ENCODE results near the gene CASP6.
A peak's percentile ranks its signal among the peaks of the same experiment; 100 is the strongest.

Gene CASP6

GRCh38 chr4:109702950-109703663, at the start of gene CASP6:
Gene CASP6, minus strand, starts transcription at chr4:109703445. Its CDS starts 50 bp downstream, at chr4:109703395.
- DNase-seq (ENCODE audit: low read depth in 2 of 2), result peak; percentile 41 to 50

GRCh38 chr4:109752525-109752924, 49.3 kb upstream of the CASP6 start:
- DNase-seq (ENCODE audit: low read depth in 2 of 2), result no peak

GRCh38 chr4:109751852-109752251, 48.6 kb upstream of the CASP6 start:
- no peak for DNase-seq (ENCODE audit: low read depth in 2 of 2)

- DNase-seq (ENCODE audit: low read depth in 2 of 2), result no peak
Observed at GRCh38 chr4:109750652-109751244, 47.5 kb upstream of the CASP6 start.

- DNase-seq (ENCODE audit: low read depth in 2 of 2), result no peak
Observed at GRCh38 chr4:109749388-109750082, 46.3 kb upstream of the CASP6 start.

GRCh38 chr4:109748114-109748513, 44.9 kb upstream of the CASP6 start:
- no peak for DNase-seq (ENCODE audit: low read depth in 2 of 2)

GRCh38 chr4:109746728-109747127, 43.5 kb upstream of the CASP6 start:
- no peak for DNase-seq (ENCODE audit: low read depth in 2 of 2)

- no peak for DNase-seq (ENCODE audit: low read depth in 2 of 2)
Observed at GRCh38 chr4:109745830-109746229, 42.6 kb upstream of the CASP6 start.

- no peak for DNase-seq (ENCODE audit: low read depth in 2 of 2)
Observed at GRCh38 chr4:109739547-109739946, 36.3 kb upstream of the CASP6 start.

- DNase-seq (ENCODE audit: low read depth in 2 of 2), result no peak
Observed at GRCh38 chr4:109738104-109738872, 35.0 kb upstream of the CASP6 start.

GRCh38 chr4:109735566-109736365, 32.5 kb upstream of the CASP6 start:
- DNase-seq (ENCODE audit: low read depth in 2 of 2), result no peak

GRCh38 chr4:109733728-109734127, 30.5 kb upstream of the CASP6 start:
- no peak for DNase-seq (ENCODE audit: low read depth in 2 of 2)

- DNase-seq (ENCODE audit: low read depth in 2 of 2), result no peak
Observed at GRCh38 chr4:109730619-109731545, 27.6 kb upstream of the CASP6 start.

GRCh38 chr4:109729718-109730618, 26.7 kb upstream of the CASP6 start, which contains the start of gene PLA2G12A:
Gene PLA2G12A, minus strand, starts transcription at chr4:109730070. Its CDS starts 261 bp downstream, at chr4:109729809.
- DNase-seq (ENCODE audit: low read depth in 2 of 2), result peak; percentile 50 to 52

GRCh38 chr4:109729117-109729717, 26.0 kb upstream of the CASP6 start:
- DNase-seq (ENCODE audit: low read depth in 2 of 2), result peak; percentile 5 to 7

GRCh38 chr4:109728385-109728784, 25.1 kb upstream of the CASP6 start:
- DNase-seq (ENCODE audit: low read depth in 2 of 2), result no peak

- no peak for DNase-seq (ENCODE audit: low read depth in 2 of 2)
Observed at GRCh38 chr4:109723110-109723509, 19.9 kb upstream of the CASP6 start.

GRCh38 chr4:109722357-109722756, 19.1 kb upstream of the CASP6 start:
- no peak for DNase-seq (ENCODE audit: low read depth in 2 of 2)

- DNase-seq (ENCODE audit: low read depth in 2 of 2), result no peak
Observed at GRCh38 chr4:109721033-109721432, 17.8 kb upstream of the CASP6 start.

All from activated CD8-positive, alpha-beta memory T cell treated with anti-CD3 and anti-CD28 coated beads for 4 hours (primary cell).